T-helper 1 cell treated with Interleukin-12 subunit alpha and Interleukin-12 subunit beta and Interleukin-4 antibody, amounts not matched to agents 30 ng/mL and 1 ng/mL, for 36 hours (primary cell): Measurements from ENCODE around the gene SLC9A5. TPM values are rescaled to one million over a fixed set of nuclear protein-coding genes. Genes with fewer than 3 reads are reported as not detected.

ENCODE experiments used
- intact Hi-C: fragments of 100-400 bp; cut with micrococcal nuclease; formaldehyde crosslinking; loops from one replicate; pipeline ENCODE4 v1.15.1; 2024
- total RNA-seq: library from RNA; stranded (reverse); gene quantifications from 2 replicates; pipeline ENCODE4 v1.2.3, GENCODE V29; 2022

SLC9A5 gene
- total RNA-seq, 1 donor from 2014 or later: 3.5 TPM

DNA sequence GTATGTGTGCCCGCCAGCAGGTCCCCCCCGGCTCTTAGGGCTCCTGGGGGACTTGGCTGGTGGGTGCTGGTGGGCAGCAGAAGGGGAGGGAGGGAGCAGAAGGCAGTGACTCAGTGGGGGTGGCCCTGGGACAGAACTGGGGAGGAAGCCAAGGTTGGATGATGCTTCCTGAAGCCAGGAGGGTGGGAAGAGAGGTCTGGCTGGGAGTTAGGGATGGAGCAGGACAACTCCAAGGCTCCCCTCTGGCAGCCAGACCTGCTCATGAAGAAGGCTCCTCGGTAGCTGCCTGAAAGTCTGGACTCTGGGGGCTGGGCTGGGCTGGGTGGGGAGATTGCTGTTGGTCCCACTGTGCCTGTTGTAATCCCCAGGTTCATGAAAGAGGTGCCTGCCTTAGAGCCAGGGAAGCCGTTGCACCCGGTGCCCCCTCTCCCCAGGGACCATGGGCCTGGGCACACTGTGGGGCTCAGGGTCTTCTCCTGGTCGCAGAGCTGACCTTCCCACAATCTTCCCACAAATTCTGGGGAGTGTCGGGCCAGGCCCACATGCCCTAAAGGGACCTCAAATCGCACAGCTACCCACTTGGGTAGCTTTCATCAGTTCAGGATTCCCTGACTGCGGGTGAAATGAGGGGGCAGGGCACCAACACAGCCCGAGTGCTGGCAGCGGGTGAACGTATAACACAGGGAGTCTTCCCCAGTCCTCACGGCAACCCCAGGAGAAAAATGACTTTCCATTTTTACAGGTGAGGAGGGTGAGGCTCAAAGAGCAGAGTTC is 29.4 kb downstream of the SLC9A5 start:
- intact Hi-C loops: loop anchor here (2.0 kb wide), 1 partner anchor 51 kb away; the partner anchor contains the start of gene TMEM208

DNA sequence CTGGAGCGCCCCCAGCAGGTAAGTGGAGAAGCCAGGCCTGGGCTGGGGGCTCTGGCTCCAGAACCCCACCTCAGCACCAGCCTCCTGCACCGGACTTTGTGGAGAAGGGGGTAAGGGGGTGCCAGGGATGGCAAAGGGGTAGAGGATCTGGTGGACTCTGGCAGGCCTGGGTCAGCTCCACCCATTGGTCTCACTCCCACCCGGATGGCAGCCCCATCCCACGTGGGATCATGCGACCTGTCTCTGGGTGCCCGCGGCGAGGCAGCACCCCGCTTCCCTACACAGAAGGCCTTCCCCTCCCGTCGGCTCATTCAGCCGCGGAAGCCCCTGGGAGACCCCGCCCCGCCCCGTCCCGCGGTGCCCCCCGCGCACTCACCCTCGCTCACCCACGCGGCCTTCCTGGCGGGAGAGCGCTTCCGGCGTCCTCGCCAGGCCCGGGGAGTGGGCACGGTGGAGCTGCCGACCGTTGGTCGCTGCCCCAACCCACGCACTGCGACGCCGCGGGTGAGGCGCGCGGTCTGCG is 30.1 kb downstream of the SLC9A5 start:
- intact Hi-C loops: loop anchor here (1.0 to 2.0 kb wide), 5 partner anchors 32 to 120 kb away; partner anchors contain the start of genes FHOD1, TMEM208 and TPPP3

DNA sequence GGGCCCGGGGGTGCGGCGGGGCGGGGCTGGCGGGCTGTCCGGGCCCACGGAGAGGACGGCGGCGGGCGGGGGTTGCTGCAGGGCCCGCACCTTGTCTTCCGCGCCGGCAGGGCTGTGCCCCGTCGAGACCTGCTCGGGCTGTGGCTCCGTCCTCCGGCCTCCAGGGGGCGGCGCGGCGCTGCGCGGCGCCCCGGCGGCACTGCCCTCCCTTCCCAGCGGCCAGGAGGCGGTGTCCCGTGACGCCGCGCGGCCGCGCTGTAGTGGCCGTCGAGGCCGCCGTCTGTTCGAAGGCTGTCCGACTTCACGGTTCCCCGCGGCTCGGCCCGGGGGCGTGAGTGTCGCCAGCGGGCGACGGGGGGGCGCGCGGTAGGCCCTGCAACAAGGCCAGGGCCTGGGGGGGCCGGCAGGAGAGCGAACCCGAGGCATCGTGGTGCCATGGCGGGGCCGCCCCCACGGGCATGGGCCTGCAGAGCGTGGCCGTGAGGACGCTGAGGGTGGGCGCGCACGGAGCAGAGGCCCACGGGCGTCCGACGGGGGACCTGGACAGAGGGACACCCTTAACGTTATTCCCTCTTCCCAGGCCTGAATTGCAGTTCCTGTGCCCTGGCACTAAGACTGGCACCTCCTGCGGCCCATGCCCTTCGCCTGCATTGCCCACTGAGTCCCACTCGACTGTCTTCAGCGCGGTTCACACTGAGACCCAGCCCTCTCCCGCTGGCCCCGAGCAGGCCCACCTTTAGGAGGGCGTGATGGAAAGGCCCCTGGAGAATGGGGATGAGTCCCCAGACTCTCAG is 30.7 kb downstream of the SLC9A5 start, which contains the start of gene PLEKHG4:
TSS of gene PLEKHG4 (plus strand) at position 237 of the 794 bp plus-strand sequence. CDS start at position 750, 513 bp downstream.
- intact Hi-C loops: loop anchor here (1.0 to 2.0 kb wide), 5 partner anchors 32 to 120 kb away; partner anchors contain the start of genes FHOD1, TMEM208 and TPPP3

DNA sequence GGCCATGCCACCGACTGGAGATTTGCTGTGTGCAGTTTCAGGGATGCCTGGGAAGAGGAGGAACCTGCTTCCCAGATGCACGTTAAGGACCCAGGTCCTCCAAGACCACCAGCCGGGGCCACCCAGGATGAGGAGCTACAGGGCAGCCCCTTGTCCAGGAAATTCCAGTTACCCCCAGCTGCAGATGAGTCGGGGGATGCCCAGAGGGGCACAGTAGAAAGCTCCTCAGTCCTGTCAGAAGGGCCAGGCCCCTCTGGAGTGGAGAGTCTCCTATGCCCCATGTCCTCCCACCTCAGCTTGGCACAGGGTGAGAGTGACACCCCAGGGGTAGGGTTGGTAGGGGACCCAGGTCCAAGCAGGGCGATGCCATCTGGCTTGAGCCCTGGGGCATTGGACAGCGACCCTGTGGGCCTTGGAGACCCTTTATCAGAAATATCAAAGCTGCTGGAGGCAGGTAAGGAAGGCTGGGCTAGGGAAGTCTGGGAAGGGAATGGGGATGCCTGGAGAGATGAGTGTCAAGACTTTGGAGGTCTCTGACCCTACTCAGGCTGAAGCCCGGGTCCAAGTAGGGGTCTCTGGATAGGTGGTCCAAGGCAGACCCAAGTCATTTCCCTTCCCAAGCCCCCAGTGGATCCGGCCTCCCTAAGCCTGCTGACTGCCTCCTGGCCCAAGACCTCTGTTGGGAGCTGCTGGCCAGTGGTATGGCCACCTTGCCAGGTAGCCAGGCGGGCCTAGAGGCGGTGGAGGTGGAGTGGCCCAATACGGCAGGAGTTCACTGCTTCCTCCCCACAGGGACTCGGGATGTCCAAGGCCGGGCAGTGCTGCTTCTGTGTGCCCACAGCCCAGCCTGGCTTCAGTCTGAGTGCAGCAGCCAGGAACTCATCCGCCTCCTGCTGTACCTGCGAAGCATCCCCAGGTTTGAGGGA is 31.6 kb downstream of the SLC9A5 start:
- intact Hi-C loops: no loop called here

DNA sequence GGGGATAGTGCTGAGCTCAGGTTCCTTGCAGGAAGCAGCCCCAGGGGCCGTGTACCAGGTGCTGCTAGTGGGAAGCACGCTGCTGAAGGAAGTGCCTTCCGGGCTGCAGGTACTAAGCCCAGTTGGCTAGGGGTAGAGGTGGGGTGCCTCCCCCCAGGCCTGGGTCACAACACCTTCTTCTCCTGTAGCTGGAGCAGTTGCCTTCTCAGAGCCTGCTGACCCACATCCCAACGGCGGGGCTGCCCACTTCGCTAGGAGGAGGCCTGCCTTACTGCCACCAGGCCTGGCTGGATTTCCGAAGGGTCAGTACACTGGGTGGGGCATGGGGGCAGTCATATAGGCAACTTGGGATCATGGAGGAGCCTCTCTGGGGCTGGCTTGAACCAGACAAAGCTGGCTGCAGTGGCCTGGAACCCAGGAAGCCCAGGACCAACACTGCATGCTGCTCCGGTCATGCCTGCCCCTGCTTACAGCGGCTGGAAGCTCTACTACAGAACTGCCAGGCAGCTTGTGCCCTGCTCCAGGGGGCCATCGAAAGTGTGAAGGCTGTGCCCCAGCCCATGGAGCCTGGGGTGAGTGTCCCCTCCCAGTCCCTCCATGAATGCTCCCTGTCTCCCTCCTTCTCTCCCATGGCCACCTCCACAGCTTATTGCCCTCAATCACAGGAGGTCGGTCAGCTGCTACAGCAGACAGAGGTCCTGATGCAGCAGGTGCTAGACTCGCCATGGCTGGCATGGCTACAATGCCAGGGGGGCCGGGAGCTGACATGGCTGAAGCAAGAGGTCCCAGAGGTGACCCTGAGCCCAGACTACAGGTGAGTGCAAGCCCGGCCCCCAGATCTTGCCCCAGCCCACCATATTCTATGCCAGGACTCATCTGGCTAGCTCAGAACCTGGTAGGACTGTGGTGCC is 33.0 kb downstream of the SLC9A5 start:
- intact Hi-C loops: no loop called here

DNA sequence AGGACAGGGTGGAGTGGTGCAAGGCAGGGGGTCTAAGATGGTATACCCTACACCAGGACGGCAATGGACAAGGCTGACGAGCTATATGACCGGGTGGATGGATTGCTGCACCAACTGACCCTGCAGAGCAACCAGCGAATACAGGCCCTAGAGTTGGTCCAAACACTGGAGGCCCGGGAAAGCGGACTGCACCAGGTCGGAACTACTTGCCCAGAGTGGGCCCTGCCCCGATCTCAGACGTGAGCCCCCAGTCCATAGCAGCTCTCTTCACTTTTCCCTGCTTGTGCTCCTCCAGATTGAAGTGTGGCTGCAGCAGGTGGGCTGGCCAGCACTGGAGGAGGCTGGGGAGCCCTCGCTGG is 33.6 kb downstream of the SLC9A5 start:
- intact Hi-C loops: no loop called here

DNA sequence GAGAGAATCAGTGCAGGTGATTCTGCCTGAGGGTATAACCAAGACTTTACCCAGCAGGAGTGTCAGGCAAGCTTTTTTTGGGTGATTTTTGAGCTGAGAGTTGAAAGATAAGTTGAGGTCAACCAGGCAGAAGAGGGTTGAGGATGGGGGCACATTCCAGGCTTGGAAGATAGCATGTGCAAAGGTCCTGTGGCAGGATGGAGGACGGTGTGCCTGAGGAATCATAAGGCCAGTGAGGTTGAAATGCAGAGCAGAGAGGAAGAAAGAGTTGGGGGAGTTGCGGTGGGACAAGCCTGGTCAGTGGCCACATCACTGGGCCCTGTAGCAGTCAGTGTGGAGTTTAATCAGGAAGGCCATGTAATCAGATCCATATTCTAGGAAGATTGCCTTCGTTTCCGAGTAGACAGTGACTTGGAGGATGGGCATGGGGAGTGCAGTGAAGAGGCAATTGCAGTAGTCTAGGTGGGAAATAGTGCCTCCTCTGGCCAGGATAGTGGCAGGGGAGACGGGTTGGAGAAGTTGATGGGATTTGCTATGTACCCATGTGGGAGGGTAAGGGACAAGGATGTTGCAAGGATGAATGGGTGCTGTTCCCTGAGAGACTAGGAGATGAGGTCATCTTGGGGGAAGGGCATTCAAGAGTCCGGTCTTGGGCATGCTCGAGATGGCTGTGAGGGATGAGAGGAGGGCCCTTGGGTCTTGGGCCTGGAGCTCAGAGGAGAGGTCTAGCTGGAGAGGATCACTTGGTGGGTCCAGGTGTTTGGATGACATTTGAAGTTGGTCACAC is 34.5 kb downstream of the SLC9A5 start:
- intact Hi-C loops: no loop called here

DNA sequence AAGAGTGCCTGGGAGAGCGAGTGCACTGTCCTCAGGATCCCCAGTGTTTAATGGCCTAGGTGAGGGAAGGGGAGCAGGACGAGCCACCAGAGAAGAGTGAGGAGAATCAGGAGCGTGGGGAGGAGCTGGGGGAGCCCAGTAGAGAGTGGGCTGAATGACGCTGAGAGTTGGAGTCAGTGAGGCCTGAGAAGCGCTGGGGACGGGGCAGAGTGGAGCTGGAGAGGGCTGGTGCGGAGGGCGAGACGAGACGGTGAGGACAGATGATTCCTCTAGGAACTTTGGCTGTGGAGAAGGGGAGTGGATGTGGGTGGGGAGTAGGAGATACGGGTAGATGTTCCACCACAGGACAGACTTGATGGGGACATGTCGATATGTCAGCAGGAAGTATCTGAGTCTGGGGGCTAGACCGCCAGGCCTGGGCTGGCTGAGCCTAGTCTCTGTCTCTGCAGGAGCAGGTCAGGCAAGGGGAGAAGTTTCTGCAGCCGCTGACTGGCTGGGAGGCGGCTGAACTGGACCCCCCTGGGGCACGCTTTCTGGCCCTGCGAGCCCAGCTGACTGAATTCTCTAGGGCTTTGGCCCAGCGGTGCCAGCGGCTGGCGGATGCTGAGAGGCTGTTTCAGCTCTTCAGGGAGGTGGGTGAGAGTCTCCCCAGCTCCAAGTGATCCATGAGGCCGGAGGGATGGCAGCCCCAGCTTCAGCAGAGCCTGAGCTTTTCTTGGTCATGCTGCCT is 35.2 kb downstream of the SLC9A5 start:
- intact Hi-C loops: no loop called here

DNA sequence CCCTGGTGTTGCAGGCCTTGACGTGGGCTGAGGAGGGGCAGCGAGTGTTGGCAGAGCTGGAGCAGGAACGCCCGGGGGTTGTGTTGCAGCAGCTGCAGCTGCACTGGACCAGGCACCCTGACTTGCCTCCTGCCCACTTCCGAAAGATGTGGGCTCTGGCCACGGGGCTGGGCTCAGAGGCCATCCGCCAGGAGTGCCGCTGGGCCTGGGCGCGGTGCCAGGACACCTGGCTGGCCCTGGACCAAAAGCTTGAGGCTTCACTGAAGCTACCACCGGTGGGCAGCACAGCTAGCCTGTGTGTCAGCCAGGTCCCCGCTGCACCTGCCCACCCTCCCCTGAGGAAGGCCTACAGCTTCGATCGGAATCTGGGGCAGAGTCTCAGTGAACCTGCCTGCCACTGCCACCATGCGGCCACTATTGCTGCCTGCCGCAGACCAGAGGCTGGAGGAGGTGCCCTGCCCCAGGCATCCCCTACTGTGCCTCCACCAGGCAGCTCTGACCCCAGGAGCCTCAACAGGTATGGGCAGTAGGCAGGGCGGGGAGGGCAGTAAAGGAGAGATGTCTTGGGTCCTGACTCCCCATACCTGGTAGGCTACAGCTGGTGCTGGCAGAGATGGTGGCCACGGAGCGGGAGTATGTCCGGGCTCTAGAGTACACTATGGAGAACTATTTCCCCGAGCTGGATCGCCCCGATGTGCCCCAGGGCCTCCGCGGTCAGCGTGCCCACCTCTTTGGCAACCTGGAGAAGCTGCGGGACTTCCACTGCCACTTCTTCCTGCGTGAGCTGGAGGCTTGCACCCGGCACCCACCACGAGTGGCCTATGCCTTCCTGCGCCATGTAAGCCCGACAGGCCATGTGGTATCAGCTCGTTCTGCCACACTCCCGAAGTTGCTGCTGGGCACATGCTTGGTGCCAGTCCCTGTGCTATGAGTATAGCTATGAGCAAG is 36.2 kb downstream of the SLC9A5 start:
- intact Hi-C loops: no loop called here

DNA sequence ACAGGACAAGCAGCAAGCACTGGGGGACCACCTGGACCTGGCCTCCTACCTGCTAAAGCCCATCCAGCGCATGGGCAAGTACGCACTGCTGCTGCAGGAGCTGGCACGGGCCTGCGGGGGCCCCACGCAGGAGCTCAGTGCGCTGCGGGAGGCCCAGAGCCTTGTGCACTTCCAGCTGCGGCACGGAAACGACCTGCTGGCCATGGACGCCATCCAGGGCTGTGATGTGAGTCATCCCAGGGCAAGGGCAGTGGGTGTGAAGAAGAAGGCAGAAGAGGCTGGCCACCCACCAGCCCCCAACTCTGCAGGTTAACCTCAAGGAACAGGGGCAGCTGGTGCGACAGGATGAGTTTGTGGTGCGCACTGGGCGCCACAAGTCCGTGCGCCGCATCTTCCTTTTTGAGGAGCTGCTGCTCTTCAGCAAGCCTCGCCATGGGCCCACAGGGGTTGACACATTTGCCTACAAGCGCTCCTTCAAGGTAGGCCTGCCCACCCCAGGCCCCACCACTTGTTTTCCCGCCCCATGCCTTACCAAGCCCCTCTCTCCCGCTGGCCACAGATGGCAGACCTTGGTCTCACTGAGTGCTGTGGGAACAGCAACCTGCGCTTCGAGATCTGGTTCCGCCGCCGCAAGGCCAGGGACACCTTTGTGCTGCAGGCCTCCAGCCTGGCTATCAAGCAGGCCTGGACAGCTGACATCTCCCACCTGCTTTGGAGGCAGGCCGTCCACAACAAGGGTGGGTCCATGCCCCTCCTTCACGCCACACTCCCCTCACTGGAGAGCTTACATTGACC is 37.9 kb downstream of the SLC9A5 start:
- intact Hi-C loops: no loop called here

DNA sequence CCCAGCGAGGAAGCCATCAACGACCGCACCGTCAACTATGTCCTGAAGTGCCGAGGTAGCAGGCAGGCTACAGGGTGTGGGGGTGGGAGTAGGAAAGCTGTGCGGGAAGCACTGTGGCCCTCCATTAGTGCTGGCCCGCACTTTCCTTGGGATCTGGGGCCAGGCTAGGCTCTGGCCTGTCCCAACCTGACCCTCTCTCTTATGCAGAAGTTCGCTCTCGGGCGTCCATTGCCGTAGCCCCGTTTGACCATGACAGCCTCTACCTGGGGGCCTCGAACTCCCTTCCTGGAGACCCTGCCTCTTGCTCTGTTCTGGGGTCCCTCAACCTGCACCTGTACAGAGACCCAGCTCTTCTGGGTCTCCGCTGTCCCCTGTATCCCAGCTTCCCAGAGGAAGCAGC is 39.2 kb downstream of the SLC9A5 start:
- intact Hi-C loops: no loop called here

DNA sequence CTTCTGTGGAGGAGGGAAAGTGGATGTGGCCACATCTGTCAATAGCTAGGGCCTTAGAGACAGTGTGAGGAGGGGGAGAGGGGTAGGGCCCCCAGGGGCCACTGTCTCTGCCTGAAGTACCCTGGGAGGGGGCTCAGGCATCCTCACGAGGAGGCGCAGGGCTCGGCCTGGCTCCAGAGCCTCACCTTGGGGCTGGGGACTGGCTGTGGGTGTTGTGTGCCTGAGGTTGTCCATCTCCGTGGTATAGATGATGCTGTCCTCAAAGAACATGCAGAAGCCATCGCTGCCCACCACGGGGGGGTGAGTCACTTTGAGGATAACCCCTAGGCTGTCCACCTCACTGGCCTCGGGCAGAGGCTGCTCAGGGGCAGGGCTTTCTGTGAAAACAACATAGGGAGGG is 42.7 kb downstream of the SLC9A5 start:
- intact Hi-C loops: no loop called here

DNA sequence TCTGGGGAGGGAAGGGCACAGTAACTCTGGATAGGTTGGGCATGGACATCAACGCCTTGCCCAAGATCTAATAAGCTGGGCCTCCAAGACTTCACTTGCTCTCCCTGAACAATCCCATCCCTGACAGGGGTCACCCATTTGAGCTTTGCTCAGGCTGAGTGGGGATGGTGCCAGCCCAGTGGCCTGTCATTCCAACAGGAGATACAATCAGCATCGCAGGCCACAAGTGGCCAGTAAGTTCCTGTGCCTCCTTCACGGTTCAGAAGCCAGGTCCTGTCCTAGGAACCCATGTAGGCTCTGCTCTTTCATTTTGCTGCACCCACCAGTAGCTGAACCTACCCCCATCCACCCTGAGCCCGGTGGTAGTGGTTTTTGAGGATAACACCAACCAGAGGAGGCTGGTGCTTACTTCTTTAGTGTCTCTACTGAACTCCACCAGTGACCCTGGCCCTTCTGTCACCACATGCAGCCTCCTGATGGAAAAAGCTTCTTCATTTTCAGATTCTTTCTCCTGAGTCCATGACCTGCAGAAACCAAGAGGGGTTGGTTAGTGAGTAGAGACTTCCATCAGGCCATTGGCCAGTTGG is 45.5 kb downstream of the SLC9A5 start:
- intact Hi-C loops: no loop called here

DNA sequence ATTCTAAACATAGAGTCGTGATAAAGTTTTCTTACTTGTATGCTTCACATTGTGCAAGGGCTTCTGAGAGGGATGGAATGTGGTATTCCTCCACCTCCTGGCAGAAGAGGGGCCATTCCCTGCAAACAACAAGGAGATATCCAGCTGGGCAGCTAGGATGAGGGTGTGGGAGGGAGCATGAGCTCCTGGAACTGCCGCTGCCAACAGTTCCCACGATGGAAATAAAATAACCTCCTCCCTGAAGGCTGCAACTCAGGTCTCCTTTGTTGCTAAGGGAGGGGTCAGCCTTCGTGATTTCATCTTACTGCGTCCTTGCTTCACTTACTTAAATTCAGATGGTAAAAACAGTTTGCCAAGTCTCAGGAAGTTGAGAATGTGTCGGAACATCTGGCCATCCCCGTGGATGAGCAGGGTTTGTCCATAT is 46.2 kb downstream of the SLC9A5 start:
- intact Hi-C loops: no loop called here

DNA sequence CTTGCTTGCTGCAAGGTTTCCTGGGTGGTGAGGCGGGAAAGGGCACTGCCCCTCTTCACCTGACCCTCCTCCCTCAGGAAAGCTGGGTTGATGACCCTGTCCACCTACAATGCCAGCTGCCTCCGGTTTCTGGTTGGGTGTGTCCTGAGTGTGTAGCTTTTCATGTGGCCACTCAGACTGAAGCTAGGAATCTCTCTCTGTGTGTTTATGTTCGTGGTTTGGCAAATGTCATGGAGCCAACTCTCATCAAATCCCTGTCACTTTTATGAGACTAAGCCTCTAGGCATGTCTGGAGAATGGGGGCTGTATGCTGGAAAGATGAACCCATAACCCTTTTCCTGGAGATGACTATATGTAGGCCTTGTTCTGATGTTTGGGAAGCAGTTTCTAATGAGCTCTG is 47.6 kb downstream of the SLC9A5 start:
- intact Hi-C loops: no loop called here

DNA sequence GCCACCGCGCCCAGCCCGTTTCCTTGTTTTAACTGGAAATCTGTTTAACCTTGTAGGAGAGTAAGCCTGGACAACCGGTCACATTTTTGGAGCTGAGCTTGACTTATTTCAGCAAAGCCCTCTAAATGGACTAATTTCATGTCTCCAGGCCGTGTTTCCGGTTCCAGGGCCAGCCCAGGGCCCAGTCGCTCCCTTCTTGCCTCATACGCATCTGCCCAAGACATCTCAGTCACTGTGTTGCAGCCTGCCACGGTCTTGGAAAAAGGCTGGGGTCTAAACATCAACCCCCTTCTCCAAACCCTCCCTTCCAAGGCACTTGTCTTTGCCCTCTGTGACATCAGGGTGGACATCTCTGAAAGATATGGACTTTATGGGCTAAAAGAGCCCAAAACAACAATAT is 49.5 kb downstream of the SLC9A5 start:
- intact Hi-C loops: no loop called here
